HG03159 (cell line): ENCODE measurements around the gene DCLK3.

Source experiments
- ATAC-seq: cut with Tn5 transposase; IDR thresholded peaks from one replicate; pipeline ENCODE4 v1.9.1; 2021; ENCODE audit warnings: mild to moderate bottlenecking, moderate library complexity; ENCODE audit not compliant: unreplicated experiment

DCLK3 gene

GRCh38 chr3:36765104-36765503 is 751 bp upstream of the DCLK3 start:
- no peak for ATAC-seq

- ATAC-seq: no peak
These were observed 318 bp upstream of the DCLK3 start for GRCh38 chr3:36764704-36765038.

GRCh38 chr3:36762918-36763849 is 1.2 kb downstream of the DCLK3 start:
- ATAC-seq: no peak

GRCh38 chr3:36761779-36762178 is 2.6 kb downstream of the DCLK3 start:
- no peak for ATAC-seq

- no peak for ATAC-seq
These were observed 8.1 kb downstream of the DCLK3 start for GRCh38 chr3:36756269-36756668.

- ATAC-seq: no peak
These were observed 13.0 kb downstream of the DCLK3 start for GRCh38 chr3:36751326-36751725.

- no peak for ATAC-seq
These were observed 13.6 kb downstream of the DCLK3 start for GRCh38 chr3:36750737-36751136.

GRCh38 chr3:36744763-36745162 is 19.6 kb downstream of the DCLK3 start:
- no peak for ATAC-seq

- no peak for ATAC-seq
These were observed 20.5 kb downstream of the DCLK3 start for GRCh38 chr3:36743826-36744225.

- ATAC-seq: no peak
These were observed 23.1 kb downstream of the DCLK3 start for GRCh38 chr3:36741285-36741684.

- no peak for ATAC-seq
These were observed 23.6 kb downstream of the DCLK3 start for GRCh38 chr3:36740787-36741186.

GRCh38 chr3:36738702-36739101 is 25.7 kb downstream of the DCLK3 start:
- ATAC-seq: no peak

GRCh38 chr3:36736301-36736700 is 28.1 kb downstream of the DCLK3 start:
- ATAC-seq: no peak

- ATAC-seq: no peak
These were observed 29.6 kb downstream of the DCLK3 start for GRCh38 chr3:36734742-36735141.

GRCh38 chr3:36733723-36734122 is 30.6 kb downstream of the DCLK3 start:
- no peak for ATAC-seq

- no peak for ATAC-seq
These were observed 31.1 kb downstream of the DCLK3 start for GRCh38 chr3:36733162-36733696.

GRCh38 chr3:36730966-36731365 is 33.4 kb downstream of the DCLK3 start:
- ATAC-seq: no peak

- peak; percentile 73 for ATAC-seq
These were observed 34.9 kb downstream of the DCLK3 start for GRCh38 chr3:36729204-36730056.

- no peak for ATAC-seq
These were observed 49.8 kb downstream of the DCLK3 start for GRCh38 chr3:36714343-36715086.

- ATAC-seq: no peak
These were observed 50.4 kb downstream of the DCLK3 start for GRCh38 chr3:36713904-36714303.

GRCh38 chr3:36710606-36711005 is 53.7 kb downstream of the DCLK3 start:
- no peak for ATAC-seq
